ENCODE measurements around the gene SKA1.
"Not testable (repeated sequence)": the region's sequence is repeated elsewhere in the genome, so short reads cannot be mapped to it uniquely, and the experiment has no call there.

Gene SKA1

DNA sequence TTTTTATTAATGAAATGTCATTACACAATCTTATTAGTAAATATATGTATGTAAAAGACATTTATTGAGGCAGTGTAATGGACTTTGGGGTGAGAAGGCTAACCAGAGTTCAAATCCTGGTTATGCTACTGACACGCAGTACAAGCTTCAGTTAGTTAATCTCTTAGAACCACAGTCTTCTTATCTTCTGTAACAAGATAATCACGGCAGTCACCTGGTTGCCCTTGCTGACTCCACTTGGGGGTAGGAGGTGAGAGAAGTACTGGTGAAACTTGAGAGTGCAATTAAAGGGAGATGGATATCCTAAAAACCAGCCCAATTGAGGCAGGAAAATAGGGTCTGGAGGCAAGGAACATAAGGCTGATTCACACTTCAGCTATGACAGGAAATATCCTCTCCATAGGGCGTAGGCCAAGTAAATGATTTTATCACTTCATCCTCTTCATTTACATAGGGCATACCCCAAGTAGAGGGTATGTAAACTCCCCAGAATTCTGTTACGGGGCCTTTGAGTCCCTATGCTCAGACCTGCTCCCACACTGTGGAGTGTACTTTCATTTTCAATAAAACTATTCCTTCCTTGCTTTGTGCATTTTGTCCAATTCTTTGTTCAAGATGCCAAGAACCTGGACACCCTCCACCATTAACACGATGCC is 21.3 kb downstream of the SKA1 start:
- no peak for DNase-seq

DNA sequence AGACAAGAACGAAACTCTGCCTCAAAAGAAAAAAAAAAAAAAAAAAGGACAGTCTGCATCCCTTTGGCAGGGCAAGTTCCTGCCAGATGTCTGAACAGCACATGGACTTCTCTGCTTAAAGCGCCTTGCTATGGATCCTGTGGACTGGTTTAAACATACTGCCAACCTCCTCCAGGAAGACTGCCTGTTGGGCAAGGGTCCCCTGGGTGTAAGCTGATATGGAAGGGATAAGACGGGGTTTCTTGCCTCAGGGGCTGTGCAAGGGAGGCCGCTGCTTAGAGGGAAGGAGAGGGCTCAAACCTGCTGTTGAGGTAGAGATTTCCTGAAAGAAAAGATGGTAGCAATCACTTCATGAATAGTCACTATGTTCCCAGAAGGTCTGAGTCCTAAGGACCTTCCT is 22.2 kb downstream of the SKA1 start:
- no peak for DNase-seq

DNA sequence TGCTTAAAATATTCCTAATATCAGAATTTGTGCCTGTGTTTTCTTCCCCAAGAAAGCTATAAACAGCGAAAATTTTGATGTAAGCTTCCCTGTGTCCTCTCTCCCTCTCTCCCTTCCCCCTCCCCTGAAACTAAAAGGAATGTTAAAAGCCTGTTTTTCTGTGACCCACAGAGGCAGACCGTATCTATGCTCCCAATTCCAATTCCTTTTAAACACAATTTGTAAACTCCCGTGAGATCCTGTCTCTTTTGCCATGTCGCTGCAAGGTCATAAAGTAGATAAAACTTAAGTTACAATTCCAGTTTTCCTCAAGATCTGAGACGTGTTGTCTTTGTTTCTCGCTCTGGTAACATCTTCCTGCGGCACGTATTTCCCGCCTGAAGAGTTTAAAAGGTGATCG is 23.3 kb downstream of the SKA1 start:
- no peak for DNase-seq

DNA sequence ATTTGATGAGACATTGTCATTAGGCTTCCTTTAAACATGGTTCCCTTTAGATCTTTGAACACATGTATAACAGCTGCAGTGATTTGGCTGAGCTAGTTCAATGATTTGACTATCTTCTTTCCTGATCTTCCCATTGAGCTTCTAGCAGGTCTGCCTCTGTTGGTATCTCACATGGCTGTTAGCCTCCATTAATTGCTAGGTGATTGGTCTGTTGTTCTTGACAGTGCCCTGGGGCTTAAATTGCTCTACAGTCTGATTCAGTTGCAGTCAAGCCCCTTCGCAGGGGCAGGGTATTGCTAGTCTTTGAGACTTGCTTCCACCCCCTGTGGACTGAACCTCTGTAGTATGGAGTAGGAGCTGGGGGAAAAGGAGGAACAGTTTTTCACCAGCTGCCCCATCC is 24.1 kb downstream of the SKA1 start:
- DNase-seq, result no peak

DNA sequence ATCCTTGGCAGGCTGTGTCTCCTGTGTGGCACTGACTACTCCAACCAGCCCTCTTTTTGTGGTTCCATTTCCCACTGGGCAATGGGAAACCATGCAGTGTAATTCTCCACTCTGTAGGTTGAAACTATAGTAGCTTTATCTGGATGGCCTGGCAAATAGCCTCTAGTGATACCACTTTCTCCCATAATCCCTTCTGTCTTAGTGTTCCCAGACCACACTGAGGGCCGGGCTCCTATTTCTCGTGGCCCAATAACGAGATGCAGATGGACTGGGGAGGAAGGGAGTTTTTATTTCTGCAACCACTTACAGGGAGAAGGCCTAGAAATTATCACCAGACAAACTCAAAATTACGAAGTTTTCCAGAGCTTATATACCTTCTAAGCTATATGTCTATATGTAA is 24.7 kb downstream of the SKA1 start:
- no peak for DNase-seq

DNA sequence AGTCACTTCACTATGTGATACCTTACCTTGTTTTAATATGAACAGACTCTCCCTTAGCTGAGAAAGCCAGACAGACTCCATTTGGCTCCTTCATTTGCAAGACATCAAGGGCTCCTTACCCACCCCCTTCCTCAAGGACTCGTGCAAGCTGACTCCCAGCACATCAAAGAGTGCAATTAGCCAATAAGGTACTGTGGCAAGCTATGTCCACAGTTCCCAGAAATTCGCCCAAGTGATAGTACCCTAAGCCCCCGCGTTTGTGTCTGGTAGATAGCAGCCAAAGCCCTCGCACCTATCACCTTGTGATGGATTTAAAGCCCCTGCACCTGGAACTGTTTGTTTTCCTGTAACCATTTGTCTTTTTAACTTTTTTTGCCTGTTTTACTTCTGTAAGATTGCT is 25.6 kb downstream of the SKA1 start:
- DNase-seq, result not testable (repeated sequence)

DNA sequence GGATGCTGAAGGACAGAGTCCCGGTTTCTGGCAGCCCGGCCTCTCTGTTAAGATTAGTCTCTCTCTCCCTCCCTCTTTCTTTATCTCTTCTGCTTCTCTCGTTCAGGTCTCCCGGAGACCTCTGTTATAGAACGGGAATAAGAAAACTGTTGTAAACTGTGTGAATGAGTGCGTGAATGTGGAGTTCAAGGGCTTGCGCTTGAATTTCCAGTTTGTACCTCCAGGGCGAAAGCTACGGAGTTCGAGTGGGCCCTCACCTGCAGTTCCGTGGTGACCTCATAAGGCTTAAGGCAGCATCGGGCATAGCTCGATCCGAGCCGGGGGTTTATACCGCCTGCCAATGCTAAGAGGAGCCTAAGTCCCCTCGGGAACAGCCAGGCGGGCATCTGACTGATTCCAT is 26.4 kb downstream of the SKA1 start:
- DNase-seq, result no peak

DNA sequence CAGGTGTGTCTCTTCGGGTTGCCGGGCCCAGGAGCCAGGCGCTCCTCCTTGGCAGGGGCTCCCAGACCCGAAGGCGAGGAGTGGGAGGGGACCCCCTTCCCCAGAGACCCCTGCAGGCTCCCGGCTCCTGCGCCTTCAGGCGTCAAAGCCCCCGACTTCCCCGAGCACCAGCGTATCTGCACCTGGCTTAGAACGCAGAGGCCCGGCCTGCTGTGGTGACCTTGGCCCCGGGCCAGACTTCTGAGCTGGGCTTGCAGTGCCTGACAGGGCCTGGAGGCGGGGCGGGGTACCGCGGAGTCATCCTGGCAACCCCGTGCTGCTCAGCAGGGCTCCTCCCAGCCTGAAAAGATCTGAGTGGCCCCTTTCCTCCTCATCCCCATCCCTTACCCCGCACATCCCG is 27.0 kb downstream of the SKA1 start:
- DNase-seq, result no peak

DNA sequence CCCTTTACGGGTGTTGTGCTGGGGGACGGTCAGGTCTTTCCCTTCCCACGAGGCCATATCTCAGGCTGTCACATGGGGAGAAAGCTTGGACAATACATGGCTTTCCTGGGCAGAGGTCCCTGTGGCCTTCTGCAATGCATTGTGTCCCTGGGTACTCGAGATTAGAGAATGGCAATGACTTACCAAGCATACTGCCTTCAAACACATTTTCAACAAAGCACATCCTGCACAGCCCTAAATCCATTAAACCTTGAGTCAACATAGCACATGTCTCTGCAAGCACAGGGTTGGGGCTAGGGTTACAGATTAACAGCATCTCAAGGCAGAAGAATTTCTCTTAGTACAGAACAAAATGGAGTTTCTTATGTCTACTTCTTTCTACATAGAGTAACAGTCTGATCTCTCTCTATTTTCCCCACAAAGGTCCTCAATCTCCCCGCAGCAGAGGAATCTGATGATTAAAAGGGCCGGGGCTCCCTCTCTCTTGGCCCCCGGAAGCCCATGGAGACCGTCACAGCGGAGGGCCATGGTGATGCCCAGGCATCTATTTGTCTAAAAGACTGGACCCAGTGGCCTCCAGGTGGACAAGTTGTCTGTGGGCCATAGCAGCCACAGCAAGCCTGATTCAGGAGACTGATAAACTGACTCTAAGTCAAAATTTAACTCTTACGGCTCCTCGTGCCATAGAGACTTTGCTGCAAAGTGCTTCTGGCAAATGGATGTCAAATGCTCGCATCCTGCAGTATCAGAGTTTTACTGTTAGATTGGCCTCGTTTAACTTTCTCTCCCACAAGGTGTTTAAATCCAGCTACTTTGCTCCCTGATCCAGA is 30.1 kb downstream of the SKA1 start:
- not testable (repeated sequence) for DNase-seq

DNA sequence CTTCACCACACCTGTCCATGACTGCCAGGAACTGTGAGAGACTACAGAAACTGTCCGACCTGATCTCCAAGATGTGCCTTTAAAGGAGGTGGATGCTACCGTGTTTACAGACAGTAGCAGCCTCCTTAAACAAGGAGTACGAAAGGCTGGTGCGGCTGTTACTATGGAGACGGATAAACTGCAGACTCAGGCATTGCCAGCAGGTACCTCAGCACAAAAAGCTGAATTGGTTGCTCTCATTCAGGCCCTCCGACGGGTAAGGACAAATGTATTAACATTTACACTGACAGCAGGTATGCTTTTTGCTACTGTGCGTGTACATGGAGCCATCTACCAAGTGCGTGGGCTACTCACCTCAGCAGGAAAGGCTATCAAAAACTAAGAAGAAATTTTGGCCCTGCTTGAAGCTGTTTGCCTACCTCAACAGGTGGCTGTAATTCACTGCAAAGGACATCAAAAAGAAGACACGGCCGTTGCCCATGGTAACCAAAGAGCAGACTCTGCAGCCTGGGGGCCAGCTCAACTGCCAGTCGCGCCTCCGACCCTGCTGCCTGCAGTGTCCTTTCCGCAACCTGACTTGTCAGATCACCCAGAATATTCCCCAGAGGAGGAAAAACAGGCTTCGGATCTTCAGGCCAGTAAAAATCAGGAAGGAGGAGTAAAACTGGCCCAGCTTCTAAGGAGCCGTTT is 30.9 kb downstream of the SKA1 start:
- no peak for DNase-seq

DNA sequence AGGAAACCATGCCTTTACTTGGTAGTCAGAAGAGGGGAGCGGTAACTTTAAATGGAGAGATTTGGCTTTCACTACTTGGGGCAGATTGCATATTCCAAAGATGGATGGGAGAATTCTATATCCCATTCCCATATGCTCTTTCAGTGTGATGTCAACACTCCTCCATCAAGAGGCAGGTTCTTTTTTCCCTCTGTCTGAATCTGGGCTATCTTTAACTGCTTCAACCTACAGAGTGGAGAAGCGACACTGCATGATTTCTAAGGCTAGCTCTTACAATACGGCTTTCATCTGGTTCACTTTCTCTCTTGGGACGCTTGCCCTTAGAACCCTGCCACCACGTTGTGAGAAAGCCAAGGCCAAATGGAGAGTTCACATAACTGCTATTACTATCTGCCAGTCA is 34.4 kb downstream of the SKA1 start:
- no peak for DNase-seq

DNA sequence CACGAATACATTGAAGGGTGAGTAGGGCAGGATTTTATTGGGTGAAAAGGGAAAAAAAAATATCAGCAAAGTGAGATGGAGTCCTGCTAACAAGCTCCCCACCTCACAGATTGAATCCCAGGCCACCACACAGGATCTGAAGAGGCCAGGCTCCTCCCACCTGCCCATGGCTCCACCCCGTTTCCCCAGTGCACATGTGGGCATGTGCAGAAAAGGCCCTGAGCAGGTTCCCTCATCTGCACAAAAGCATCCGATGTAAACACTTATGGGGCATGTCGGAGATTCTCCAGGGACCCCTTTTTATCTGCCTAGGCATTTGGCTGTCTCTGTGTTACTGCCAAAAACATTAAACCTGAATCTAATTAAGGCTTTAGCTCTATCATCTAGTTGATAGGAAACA is 35.2 kb downstream of the SKA1 start:
- no peak for DNase-seq

DNA sequence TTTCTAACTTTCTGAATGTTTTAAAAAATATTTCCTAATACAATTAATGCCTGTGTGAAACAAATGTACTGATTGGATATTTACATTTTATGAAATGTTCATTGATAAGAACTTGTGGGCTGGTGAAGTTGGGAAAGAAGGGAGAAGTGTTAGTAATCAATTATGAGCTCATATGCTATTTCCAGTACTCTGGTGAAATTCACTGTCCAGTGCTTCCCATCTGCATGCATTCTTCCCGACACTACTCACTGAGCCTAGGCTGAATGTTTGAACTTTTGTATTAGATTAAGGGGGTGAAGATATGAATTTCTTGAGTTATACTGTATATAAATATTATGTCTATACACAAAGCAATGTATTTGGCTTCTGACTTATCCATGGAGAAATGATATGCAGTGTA is 36.0 kb downstream of the SKA1 start:
- DNase-seq, result no peak

DNA sequence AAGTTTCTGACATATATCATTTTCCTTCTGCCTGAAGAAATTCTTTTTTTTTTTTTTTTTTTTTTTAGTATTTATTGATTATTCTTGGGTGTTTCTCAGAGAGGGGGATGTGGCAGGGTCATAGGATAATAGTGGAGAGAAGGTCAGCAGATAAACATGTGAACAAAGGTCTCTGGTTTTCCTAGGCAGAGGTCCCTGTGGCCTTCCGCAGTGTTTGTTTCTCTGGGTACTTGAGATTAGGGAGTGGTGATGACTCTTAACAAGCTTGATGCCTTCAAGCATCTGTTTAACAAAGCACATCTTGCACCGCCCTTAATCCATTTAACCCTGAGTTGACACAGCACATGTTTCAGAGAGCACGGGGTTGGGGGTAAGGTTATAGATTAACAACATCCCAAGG is 42.0 kb downstream of the SKA1 start:
- not testable (repeated sequence) for DNase-seq

DNA sequence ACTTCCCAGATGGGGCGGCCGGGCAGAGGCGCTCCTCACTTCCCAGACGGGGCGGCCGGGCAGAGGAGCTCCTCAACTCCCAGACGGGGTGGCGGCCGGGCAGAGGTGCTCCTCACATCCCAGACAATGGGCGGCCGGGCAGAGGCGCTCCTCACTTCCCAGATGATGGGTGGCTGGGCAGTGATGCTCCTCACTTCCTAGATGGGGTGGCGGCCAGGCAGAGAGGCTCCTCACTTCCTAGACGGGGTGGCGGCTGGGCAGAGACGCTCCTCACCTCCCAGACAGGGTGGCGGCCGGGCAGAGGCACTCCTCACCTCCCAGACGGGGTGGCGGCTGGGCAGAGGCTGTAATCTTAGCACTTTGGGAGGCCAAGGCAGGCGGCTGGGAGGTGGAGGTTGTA is 42.9 kb downstream of the SKA1 start:
- DNase-seq, result not testable (repeated sequence)

DNA sequence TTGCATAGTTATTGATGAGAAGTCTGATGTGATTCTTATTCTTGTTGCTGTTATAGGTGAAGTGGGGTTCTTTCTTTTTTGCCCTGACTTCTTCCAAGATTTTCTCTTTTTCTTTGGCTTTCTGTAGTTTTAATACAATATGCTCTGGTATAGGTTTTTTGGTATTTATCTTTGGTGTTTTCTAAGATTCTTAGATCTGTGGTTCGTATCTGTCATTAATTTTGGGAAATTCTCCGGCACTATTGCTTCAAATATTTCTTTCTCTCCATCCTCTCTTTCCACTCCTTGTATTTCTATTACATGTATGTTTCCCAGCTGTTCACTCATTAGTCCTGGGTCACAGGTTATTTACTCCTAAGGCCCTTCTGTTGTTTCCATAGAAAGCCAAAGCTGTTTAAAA is 43.8 kb downstream of the SKA1 start:
- DNase-seq, result no peak

DNA sequence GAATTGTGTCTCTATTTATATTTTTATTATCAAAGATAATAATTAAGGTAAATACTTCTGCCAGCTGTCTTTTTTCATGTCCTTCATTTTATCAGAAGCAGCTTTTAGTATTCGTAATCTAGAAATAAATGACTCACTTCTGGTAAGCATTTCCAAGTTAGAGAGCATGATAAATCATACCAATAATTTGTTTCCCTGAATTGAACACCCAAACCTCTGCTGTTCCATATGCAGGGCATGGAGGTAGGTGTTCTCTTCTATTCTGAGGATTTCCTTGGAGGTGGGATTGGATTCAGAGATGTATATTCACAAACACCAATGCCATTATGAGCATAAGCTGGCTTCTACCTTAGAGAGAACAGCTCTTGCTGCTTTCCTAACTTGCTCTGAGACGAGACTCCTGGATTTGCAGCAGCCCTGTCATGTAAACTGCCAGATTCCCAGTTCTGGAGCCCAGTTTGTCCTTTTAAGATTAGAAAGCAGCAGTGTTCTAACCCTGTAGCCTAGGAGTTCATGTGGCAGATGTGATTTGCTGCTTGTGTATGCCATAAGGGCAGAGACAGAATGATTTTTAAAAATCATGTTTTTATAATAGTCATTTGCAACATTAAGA is 47.5 kb downstream of the SKA1 start:
- no peak for DNase-seq

DNA sequence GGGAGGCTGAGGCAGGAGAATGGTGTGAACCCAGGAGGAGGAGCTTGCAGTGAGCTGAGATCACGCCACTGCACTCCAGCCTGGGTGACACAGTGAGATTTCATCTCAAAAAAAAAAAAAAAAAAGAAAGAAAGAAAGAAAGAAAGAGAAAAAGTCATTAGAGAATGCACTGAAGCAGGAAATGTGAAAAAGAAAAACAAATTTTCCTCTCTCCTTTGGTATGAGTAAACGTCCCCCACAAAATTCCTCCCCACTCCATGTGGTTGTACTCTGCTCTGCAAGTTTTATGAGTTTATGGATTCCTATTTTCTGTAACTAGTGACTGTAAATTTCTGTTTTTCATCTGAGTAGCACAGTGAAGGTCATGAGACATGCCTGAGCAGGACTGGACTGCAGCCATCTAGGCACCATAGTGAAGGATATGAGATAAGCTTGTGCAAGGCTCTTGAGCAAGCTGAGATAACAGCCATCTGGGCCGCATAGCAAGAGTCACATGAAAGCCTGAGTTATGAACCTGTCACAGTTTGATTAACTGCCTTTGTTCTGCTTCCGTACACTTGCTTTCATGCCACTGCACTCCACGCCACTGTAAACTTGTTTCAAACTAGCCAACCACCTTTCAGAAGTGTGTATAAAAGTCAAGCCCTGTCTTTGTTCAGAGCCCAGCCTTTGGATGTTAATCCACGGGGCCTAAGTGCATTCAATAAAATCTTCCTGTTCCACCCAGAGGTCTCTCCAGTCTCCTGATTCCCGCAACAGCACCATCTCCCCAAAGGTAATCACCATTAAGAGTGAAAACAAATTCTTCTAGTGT is 50.2 kb downstream of the SKA1 start:
- DNase-seq, result peak; percentile 100

DNA sequence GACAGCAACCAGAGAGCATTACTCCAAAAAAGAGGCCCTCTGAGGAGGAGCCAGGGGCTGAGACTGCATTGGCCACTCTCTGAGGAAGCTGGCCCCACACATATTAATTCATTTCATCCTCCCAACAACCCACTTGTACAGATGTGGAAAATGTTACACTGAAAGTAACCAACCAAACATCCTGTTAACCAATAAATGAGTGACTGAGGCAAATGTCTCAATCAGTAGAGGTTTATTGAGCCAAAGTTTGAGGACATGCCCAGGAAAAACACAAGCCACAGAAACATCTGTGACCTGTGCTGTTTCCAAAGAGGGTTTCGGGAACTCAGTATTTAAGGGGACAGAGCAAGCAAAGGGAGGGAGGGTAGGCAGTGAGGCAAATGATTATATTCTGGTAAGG is 53.0 kb downstream of the SKA1 start:
- peak; percentile 99 for DNase-seq

DNA sequence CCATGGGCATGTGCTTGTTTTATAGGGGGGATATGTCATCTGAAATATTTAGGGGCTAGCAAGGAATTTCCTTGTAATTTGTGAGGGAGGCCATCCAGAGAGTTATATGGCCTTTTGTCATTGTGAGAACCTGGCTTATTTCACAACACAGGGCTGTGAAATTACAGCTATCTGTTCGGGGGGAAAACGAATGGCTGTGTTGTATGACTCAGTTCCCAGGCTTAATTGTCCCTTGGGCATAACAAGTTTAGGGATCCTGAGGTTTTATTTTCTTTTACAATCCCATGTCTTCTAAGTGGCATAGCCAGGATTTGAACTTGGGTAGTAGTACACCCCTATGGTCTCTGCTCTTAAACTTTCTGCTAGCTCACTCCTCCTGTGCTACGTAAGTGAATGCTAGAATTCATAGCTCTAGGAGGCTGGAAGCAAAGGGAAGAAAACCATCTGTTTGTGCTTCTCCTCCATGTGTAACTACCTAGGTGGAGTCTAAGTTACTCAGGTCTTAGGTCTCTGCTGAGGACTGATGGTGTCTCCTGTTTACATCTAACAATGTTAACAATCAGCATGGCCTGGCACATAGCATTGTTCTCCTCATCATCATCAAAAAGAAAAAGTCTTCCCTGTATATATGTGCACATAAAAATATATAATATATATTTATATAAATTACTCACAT is 53.8 kb downstream of the SKA1 start:
- peak; percentile 52 for DNase-seq

DNA sequence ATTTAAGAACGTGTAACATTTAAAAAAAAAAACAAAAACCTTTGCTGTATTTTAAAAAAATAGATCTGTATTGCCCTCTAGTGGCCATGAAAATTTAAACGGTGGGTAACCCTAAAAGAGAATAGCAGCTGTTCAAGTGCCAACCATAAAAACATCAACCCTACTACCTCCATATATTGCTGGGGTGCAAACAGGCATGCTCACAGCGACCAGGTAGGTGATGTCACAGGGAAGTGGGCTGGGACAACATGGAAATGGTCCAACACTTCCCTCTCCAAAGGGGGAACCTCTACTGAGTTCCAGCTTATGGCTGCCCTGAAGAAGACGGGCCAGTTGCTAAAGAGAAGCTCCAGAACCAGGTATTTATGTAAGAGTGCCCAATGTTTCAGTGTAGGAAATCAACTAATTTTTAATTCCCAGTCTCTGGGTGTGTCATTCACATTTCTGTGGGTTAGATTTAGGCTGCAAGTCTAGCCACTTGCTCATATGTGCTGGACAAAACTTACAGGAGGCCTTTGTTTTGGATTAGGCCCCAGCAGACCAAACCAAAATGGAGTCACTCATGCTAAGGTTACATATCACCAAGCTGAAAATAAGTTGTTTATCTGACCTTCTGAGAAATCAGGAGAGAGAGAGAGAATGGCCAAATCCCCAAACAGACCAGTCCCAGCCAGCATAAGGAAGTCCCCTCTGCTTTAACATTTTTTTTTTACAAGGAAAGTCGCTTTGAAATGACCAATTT is 54.5 kb downstream of the SKA1 start:
- DNase-seq, result peak; percentile 63

Data from GF-D8 (cell line).